Kidney (tissue), 14 donors: ENCODE measurements around the gene TMX2. TPM values are rescaled to one million over a fixed set of nuclear protein-coding genes. Genes with fewer than 3 reads are reported as not detected.

Source experiments
- DNase-seq, 5 donors: peaks; one replicate each; pipeline ENCODE4 v3.0.0-alpha.2; 2013 to 2020
- FAIRE-seq: peaks from 2 replicates; lab custom pipeline; 2012; peaks lifted over from hg19 to GRCh38; lab: Jason Lieb, UNC
- H3K27ac ChIP-seq, 2 donors: one replicate each; pipeline ENCODE4 v1.7.0; 2013; ENCODE audit warnings: low read depth in 2 of 2, low read length in 2 of 2, inconsistent platforms in 1 of 2
- H3K27me3 ChIP-seq: one replicate; pipeline ENCODE4 v1.7.1; 2013; ENCODE audit warnings: low read length, inconsistent platforms; ENCODE audit not compliant: control insufficient read depth, insufficient read depth
- H3K36me3 ChIP-seq, 3 donors: one replicate each; pipeline versions ENCODE4 v1.7.0 to v1.7.1; 2013; ENCODE audit warnings: low read length in 3 of 3, control low read depth in 1 of 3, inconsistent platforms in 1 of 3; ENCODE audit not compliant: insufficient read depth in 3 of 3, control insufficient read depth in 2 of 3
- H3K4me1 ChIP-seq, 3 donors: one replicate each; pipeline versions ENCODE4 v1.7.0 to v1.7.1; 2013; ENCODE audit warnings: low read length in 3 of 3, inconsistent platforms in 1 of 3, low read depth in 1 of 3; ENCODE audit not compliant: control insufficient read depth in 2 of 3, insufficient read depth in 2 of 3
- H3K4me3 ChIP-seq, 3 donors: one replicate each; pipeline versions ENCODE4 v1.7.0 to v1.8.1; 2013; ENCODE audit warnings: low read length in 3 of 3, control low read depth in 1 of 3, inconsistent platforms in 1 of 3
- H3K9ac ChIP-seq, 3 donors: one replicate each; pipeline versions ENCODE4 v1.7.0 to v1.7.1; 2013; ENCODE audit warnings: low read length in 3 of 3, control low read depth in 1 of 3, inconsistent platforms in 1 of 3
- H3K9me3 ChIP-seq, 3 donors: one replicate each; pipeline versions ENCODE4 v1.7.0 to v1.7.1; 2013; ENCODE audit warnings: low read length in 3 of 3, control low read depth in 1 of 3, inconsistent platforms in 1 of 3; ENCODE audit not compliant: control insufficient read depth in 2 of 3, insufficient read depth in 1 of 3
- intact Hi-C: fragments of 100-400 bp; cut with DNase I; formaldehyde crosslinking; loops from one replicate; pipeline ENCODE4 v1.11.1; 2022
- polyA plus RNA-seq: library from polyadenylated mRNA; stranded (reverse); fragments of 350-450 nt; fragmentation: Illumina TruSeq; extraction: RNeasy Lipid Tissue Mini Kit (QIAGEN cat#74804); gene quantifications from one replicate; pipeline ENCODE4 v1.2.3, GENCODE V29; 2014; ENCODE audit warnings: low read depth, low replicate concordance; ENCODE audit not compliant: insufficient read depth
- total RNA-seq: library from RNA; stranded (reverse); fragmentation: NEBNext Ultra II Directional; extraction: Animal tissue kit (Norgen Biotek cat#: 25700); gene quantifications from one replicate; pipeline ENCODE4 v1.2.1, GENCODE V29; 2021
- TF ChIP-seq, protein P1 (sequence below): IDR thresholded peaks from 3 replicates; pipeline ENCODE4 v1.5.1; 2012; ENCODE audit warnings: mild to moderate bottlenecking, moderate library complexity, borderline replicate concordance; ENCODE audit not compliant: insufficient read depth; ENCODE audit errors: extremely low read depth
- donor health status: control.
- donor health status: control.
- donor health status: control.
- donor health status: control.
- donor health status: control.
- donor health status: DM: yes; HTN: yes; CAD: no.
- donor health status: Normal renal cell carcinoma (clear cell type).

TMX2 gene
- total and polyA plus RNA-seq, 2 donors from 2014 or later, result 86.1 to 133 TPM

DNA sequence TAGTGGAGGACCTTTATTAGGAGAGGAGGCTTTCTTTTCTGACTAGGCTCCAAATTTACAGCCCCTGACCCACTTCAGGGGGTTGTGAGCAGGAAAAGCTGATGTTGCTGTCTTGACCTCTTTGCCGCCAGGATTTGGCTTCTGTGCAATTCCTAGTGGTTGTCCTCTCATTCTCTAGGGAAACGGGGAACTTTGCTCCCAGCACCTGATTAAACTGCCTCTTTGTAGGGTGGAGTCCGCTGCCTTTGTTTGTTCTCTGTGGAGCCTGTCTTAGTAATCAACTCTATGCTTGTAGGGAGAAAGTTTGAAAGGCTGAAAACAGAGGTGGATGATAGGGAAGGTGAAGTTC, 65.5 kb downstream of the TMX2 start:
- DNase-seq (peak in 3 of 5 donors; percentile 46 to 79 (median 64)), FAIRE-seq (no peak)
- H3K4me3 ChIP-seq, result peak overlapping the region; percentile 14 to 66 (median 33)
- peak overlapping the region; percentile 34 to 67 (median 43) for H3K9ac ChIP-seq
- no peaks in the 10 kb centered on the region for H3K27me3 ChIP-seq
- peak overlapping the region; percentile 93 to 98 for H3K27ac ChIP-seq
- intact Hi-C loops, result no loop called here
- no peaks in the 10 kb centered on the region for H3K36me3 ChIP-seq
- TF ChIP-seq, protein P1, sequence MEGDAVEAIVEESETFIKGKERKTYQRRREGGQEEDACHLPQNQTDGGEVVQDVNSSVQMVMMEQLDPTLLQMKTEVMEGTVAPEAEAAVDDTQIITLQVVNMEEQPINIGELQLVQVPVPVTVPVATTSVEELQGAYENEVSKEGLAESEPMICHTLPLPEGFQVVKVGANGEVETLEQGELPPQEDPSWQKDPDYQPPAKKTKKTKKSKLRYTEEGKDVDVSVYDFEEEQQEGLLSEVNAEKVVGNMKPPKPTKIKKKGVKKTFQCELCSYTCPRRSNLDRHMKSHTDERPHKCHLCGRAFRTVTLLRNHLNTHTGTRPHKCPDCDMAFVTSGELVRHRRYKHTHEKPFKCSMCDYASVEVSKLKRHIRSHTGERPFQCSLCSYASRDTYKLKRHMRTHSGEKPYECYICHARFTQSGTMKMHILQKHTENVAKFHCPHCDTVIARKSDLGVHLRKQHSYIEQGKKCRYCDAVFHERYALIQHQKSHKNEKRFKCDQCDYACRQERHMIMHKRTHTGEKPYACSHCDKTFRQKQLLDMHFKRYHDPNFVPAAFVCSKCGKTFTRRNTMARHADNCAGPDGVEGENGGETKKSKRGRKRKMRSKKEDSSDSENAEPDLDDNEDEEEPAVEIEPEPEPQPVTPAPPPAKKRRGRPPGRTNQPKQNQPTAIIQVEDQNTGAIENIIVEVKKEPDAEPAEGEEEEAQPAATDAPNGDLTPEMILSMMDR, result no peak
- H3K9me3 ChIP-seq, result no peaks in the 10 kb centered on the region
- peaks cover 35 to 79% (median 74%) of the 10 kb centered on the region in 3 donors for H3K4me1 ChIP-seq

- DNase-seq, result peak; percentile 93 to 99 (median 97)
- Histone ChIP-seq H3K9ac (peak overlapping the region; percentile 43 to 67 (median 56)), H3K4me3 (peak overlapping the region; percentile 33 to 66 (median 52)), H3K4me1 (peaks cover 35 to 77% (median 74%) of the 10 kb centered on the region in 3 donors), H3K27me3 (no peaks in the 10 kb centered on the region), H3K9me3 (no peaks in the 10 kb centered on the region), H3K27ac (peak overlapping the region; percentile 93 to 98), H3K36me3 (no peaks in the 10 kb centered on the region)
- intact Hi-C loops, result no loop called here
- peak; percentile 84 for FAIRE-seq
- TF ChIP-seq, protein P1, result no peak
Measured at GRCh38 chr11:57778318-57779037, 66.1 kb downstream of the TMX2 start.

- peak overlapping the region in 1 of 3 donors; percentile 42 for H3K9ac ChIP-seq
- no peaks in the 10 kb centered on the region for H3K9me3 ChIP-seq
- TF ChIP-seq, protein P1, result no peak
- peaks cover 35 to 77% (median 72%) of the 10 kb centered on the region in 3 donors for H3K4me1 ChIP-seq
- DNase-seq (peak in 3 of 5 donors; percentile 28 to 67 (median 44)), FAIRE-seq (no peak)
- H3K36me3 ChIP-seq, result no peaks in the 10 kb centered on the region
- no peaks in the 10 kb centered on the region for H3K27me3 ChIP-seq
- H3K4me3 ChIP-seq, result peak overlapping the region in 1 of 3 donors; percentile 33
- H3K27ac ChIP-seq, result peak overlapping the region; percentile 93 to 98
- intact Hi-C loops, result no loop called here
Measured at GRCh38 chr11:57779276-57779675, 66.9 kb downstream of the TMX2 start.
